Effector memory CD8-positive, alpha-beta T cell (primary cell): ENCODE measurements around the gene PTPRM.

Experiments
- ATAC-seq: fragments of 150-1000 bp; cut with Tn5 transposase; replicated peaks from 2 replicates; pipeline ENCODE4 v1.10.0; 2021; ENCODE audit warnings: mild to moderate bottlenecking, moderate library complexity
- DNase-seq, 3 experiments: peaks; one replicate each; pipeline ENCODE4 v3.0.0; 2021
- H3K27ac Mint-ChIP-seq, 2 donors: one replicate each; pipeline ENCODE4 v1.8.0; 2022; ENCODE audit warnings: mild to moderate bottlenecking in 2 of 2, mixed read lengths in 2 of 2, moderate library complexity in 2 of 2
- H3K27me3 Mint-ChIP-seq, 2 donors: one replicate each; pipeline ENCODE4 v1.8.0; 2022; ENCODE audit warnings: mixed read lengths in 2 of 2
- H3K36me3 Mint-ChIP-seq: one replicate; pipeline ENCODE4 v1.8.0; 2022; ENCODE audit warnings: mild to moderate bottlenecking, moderate library complexity, mixed read lengths; ENCODE audit not compliant: insufficient read depth
- H3K4me1 Mint-ChIP-seq, 2 donors: one replicate each; pipeline ENCODE4 v1.8.0; 2022; ENCODE audit warnings: low read depth in 2 of 2, mixed read lengths in 2 of 2
- H3K4me3 Mint-ChIP-seq, 2 donors: one replicate each; pipeline ENCODE4 v1.8.0; 2022; ENCODE audit warnings: mild to moderate bottlenecking in 2 of 2, mixed read lengths in 2 of 2, moderate library complexity in 2 of 2
- H3K9me3 Mint-ChIP-seq, 2 donors: one replicate each; pipeline ENCODE4 v1.8.0; 2022; ENCODE audit warnings: mixed read lengths in 2 of 2

The PTPRM gene

GRCh38 chr18:8362863-8363262 lies 795.7 kb downstream of the PTPRM start:
- Mint-ChIP-seq H3K4me3 (no peak overlapping the region), H3K27ac (no peak overlapping the region), H3K4me1 (peaks cover 6 to 7% of the 10 kb centered on the region in 2 donors), H3K36me3 (peaks cover 3% of the 10 kb centered on the region), H3K27me3 (peaks cover 0 to 6% of the 10 kb centered on the region in 2 donors), H3K9me3 (no peaks in the 10 kb centered on the region)
- DNase-seq (no peak), ATAC-seq (no peak)

GRCh38 chr18:8364385-8364784 lies 797.3 kb downstream of the PTPRM start:
- no peak for DNase-seq
- Mint-ChIP-seq H3K27me3 (peaks cover 0 to 9% of the 10 kb centered on the region in 2 donors), H3K9me3 (no peaks in the 10 kb centered on the region), H3K36me3 (peaks cover 3% of the 10 kb centered on the region), H3K4me3 (no peak overlapping the region), H3K27ac (no peak overlapping the region), H3K4me1 (peaks cover 6 to 7% of the 10 kb centered on the region in 2 donors)
- ATAC-seq, result no peak

GRCh38 chr18:8365006-8365405 lies 797.9 kb downstream of the PTPRM start:
- no peak for DNase-seq
- Mint-ChIP-seq H3K27ac (no peak overlapping the region), H3K27me3 (peaks cover 0 to 13% of the 10 kb centered on the region in 2 donors), H3K4me3 (no peak overlapping the region), H3K36me3 (peaks cover 3% of the 10 kb centered on the region), H3K4me1 (peaks cover 6 to 7% of the 10 kb centered on the region in 2 donors), H3K9me3 (no peaks in the 10 kb centered on the region)
- no peak for ATAC-seq

GRCh38 chr18:8365528-8365927 lies 798.4 kb downstream of the PTPRM start:
- ATAC-seq (no peak), DNase-seq (no peak)
- Mint-ChIP-seq H3K4me3 (no peak overlapping the region), H3K27ac (no peak overlapping the region), H3K27me3 (peaks cover 0 to 13% of the 10 kb centered on the region in 2 donors), H3K9me3 (no peaks in the 10 kb centered on the region), H3K4me1 (peaks cover 6 to 7% of the 10 kb centered on the region in 2 donors), H3K36me3 (peaks cover 3% of the 10 kb centered on the region)

- Mint-ChIP-seq H3K4me3 (no peak overlapping the region), H3K9me3 (no peaks in the 10 kb centered on the region), H3K27ac (no peak overlapping the region), H3K27me3 (peaks cover 0 to 13% of the 10 kb centered on the region in 2 donors), H3K4me1 (peaks cover 6 to 7% of the 10 kb centered on the region in 2 donors), H3K36me3 (peaks cover 3% of the 10 kb centered on the region)
- DNase-seq, result no peak
- ATAC-seq, result no peak
Observed at GRCh38 chr18:8366070-8366469, 799.0 kb downstream of the PTPRM start.

GRCh38 chr18:8366656-8367055 lies 799.5 kb downstream of the PTPRM start:
- Mint-ChIP-seq H3K27ac (no peak overlapping the region), H3K4me3 (peak overlapping the region; percentile 59 to 66), H3K4me1 (peaks cover 6 to 7% of the 10 kb centered on the region in 2 donors), H3K36me3 (peaks cover 3% of the 10 kb centered on the region), H3K27me3 (peaks cover 0 to 13% of the 10 kb centered on the region in 2 donors), H3K9me3 (no peaks in the 10 kb centered on the region)
- ATAC-seq, result no peak
- DNase-seq, result no peak

- H3K4me1 Mint-ChIP-seq, result peaks cover 6 to 7% of the 10 kb centered on the region in 2 donors
- peaks cover 0 to 8% of the 10 kb centered on the region in 2 donors for H3K27me3 Mint-ChIP-seq
- H3K27ac Mint-ChIP-seq, result no peak overlapping the region
- ATAC-seq, result peak; percentile 60
- peak overlapping the region; percentile 59 to 66 for H3K4me3 Mint-ChIP-seq
- H3K9me3 Mint-ChIP-seq, result no peaks in the 10 kb centered on the region
- peaks cover 3% of the 10 kb centered on the region for H3K36me3 Mint-ChIP-seq
- DNase-seq, result peak in 1 of 3 experiments; percentile 1
Observed at GRCh38 chr18:8367217-8367988, 800.3 kb downstream of the PTPRM start.

GRCh38 chr18:8368512-8369217 lies 801.5 kb downstream of the PTPRM start:
- H3K36me3 Mint-ChIP-seq, result peaks cover 3% of the 10 kb centered on the region
- H3K27me3 Mint-ChIP-seq, result peaks cover 0 to 6% of the 10 kb centered on the region in 2 donors
- no peak for ATAC-seq
- no peaks in the 10 kb centered on the region for H3K9me3 Mint-ChIP-seq
- no peak overlapping the region for H3K27ac Mint-ChIP-seq
- DNase-seq, result no peak
- H3K4me3 Mint-ChIP-seq, result no peak overlapping the region
- H3K4me1 Mint-ChIP-seq, result peaks cover 6 to 7% of the 10 kb centered on the region in 2 donors

- DNase-seq (no peak), ATAC-seq (no peak)
- H3K27me3 Mint-ChIP-seq, result peaks cover 0 to 6% of the 10 kb centered on the region in 2 donors
- no peaks in the 10 kb centered on the region for H3K9me3 Mint-ChIP-seq
- H3K36me3 Mint-ChIP-seq, result no peaks in the 10 kb centered on the region
- H3K4me1 Mint-ChIP-seq, result no peaks in the 10 kb centered on the region
- H3K4me3 Mint-ChIP-seq, result no peak overlapping the region
- H3K27ac Mint-ChIP-seq, result no peak overlapping the region
Observed at GRCh38 chr18:8373486-8373885, 806.4 kb downstream of the PTPRM start.

GRCh38 chr18:8374676-8375075 lies 807.6 kb downstream of the PTPRM start:
- H3K9me3 Mint-ChIP-seq, result no peaks in the 10 kb centered on the region
- H3K27ac Mint-ChIP-seq, result no peak overlapping the region
- DNase-seq (no peak), ATAC-seq (no peak)
- H3K36me3 Mint-ChIP-seq, result peaks cover 6% of the 10 kb centered on the region
- no peak overlapping the region for H3K4me3 Mint-ChIP-seq
- peaks cover 0 to under 1% of the 10 kb centered on the region in 2 donors for H3K27me3 Mint-ChIP-seq
- H3K4me1 Mint-ChIP-seq, result no peaks in the 10 kb centered on the region

GRCh38 chr18:8375249-8375648 lies 808.1 kb downstream of the PTPRM start:
- DNase-seq (no peak), ATAC-seq (no peak)
- H3K27me3 Mint-ChIP-seq, result no peaks in the 10 kb centered on the region
- no peak overlapping the region for H3K4me3 Mint-ChIP-seq
- no peak overlapping the region for H3K27ac Mint-ChIP-seq
- H3K4me1 Mint-ChIP-seq, result no peaks in the 10 kb centered on the region
- H3K36me3 Mint-ChIP-seq, result peaks cover 6% of the 10 kb centered on the region
- no peaks in the 10 kb centered on the region for H3K9me3 Mint-ChIP-seq

- Mint-ChIP-seq H3K9me3 (no peaks in the 10 kb centered on the region), H3K27ac (no peak overlapping the region), H3K4me3 (no peak overlapping the region), H3K4me1 (no peaks in the 10 kb centered on the region), H3K27me3 (no peaks in the 10 kb centered on the region), H3K36me3 (peaks cover 12% of the 10 kb centered on the region)
- DNase-seq (no peak), ATAC-seq (no peak)
Observed at GRCh38 chr18:8376113-8376512, 809.0 kb downstream of the PTPRM start.

GRCh38 chr18:8379187-8379941 lies 812.2 kb downstream of the PTPRM start:
- H3K4me3 Mint-ChIP-seq, result no peak overlapping the region

More at GRCh38 chr18:8379187-8379941, 812.2 kb downstream of the PTPRM start:
- no peaks in the 10 kb centered on the region for H3K27me3 Mint-ChIP-seq
- no peak for ATAC-seq
- H3K9me3 Mint-ChIP-seq, result no peaks in the 10 kb centered on the region
- no peak overlapping the region for H3K27ac Mint-ChIP-seq
- H3K36me3 Mint-ChIP-seq, result peaks cover 19% of the 10 kb centered on the region
- no peak for DNase-seq
- peaks cover 0 to 2% of the 10 kb centered on the region in 2 donors for H3K4me1 Mint-ChIP-seq
